Measurements from ENCODE around the gene SEMA6B. TPM values are rescaled to one million over a fixed set of nuclear protein-coding genes. Genes with fewer than 3 reads are reported as not detected.
"Not testable (repeated sequence)": the region's sequence is repeated elsewhere in the genome, so short reads cannot be mapped to it uniquely, and the experiment has no call there.

SEMA6B gene
- total and polyA plus RNA-seq, 4 experiments from 2014 or later, result 2.4 to 2.7 TPM; not detected in 2

GRCh38 chr19:4529924-4530522, 29.5 kb downstream of the SEMA6B start:
- Mint-ChIP-seq H3K4me3 (no peak overlapping the region), H3K27me3 (peaks cover 3 to 9% of the 10 kb centered on the region in 2 donors), H3K4me1 (no peaks in the 10 kb centered on the region), H3K27ac (no peak overlapping the region), H3K36me3 (no peaks in the 10 kb centered on the region), H3K9me3 (no peaks in the 10 kb centered on the region)
- intact Hi-C loops (cut with micrococcal nuclease), result no loop called here
- H3K4me3 ChIP-seq (ENCODE audit: low read length in 2 of 2), result no peak overlapping the region
- POLR2A ChIA-PET (ENCODE audit: partially characterized antibody), result no interaction called here
- CTCF ChIA-PET (ENCODE audit: partially characterized antibody), result interaction anchor here (1.5 kb wide), 1 partner anchor 265 kb away, joined by 4 read pairs; no protein-coding TSS in a partner anchor
- no peaks in the 10 kb centered on the region for H3K9me3 ChIP-seq (ENCODE audit: control insufficient read depth in 1 of 2, low read length in 2 of 2)
- H3K4me1 ChIP-seq (ENCODE audit: insufficient read depth, low read length), result no peaks in the 10 kb centered on the region
- no peaks in the 10 kb centered on the region for H3K36me3 ChIP-seq (ENCODE audit: insufficient read depth, low read length)
- DNase-seq, result no peak
- no peaks in the 10 kb centered on the region for H3K27me3 ChIP-seq (ENCODE audit: insufficient read depth, low read length)
- no peak overlapping the region for H3K27ac ChIP-seq (ENCODE audit: low read depth, low read length)

GRCh38 chr19:4528843-4529242, 30.6 kb downstream of the SEMA6B start:
- no peaks in the 10 kb centered on the region for H3K36me3 ChIP-seq (ENCODE audit: insufficient read depth, low read length)
- ChIA-PET CTCF (ENCODE audit: partially characterized antibody) (interaction anchor here (1.5 kb wide), 1 partner anchor 264 kb away, joined by 4 read pairs; no protein-coding TSS in a partner anchor), POLR2A (ENCODE audit: partially characterized antibody) (no interaction called here)
- no peaks in the 10 kb centered on the region for H3K9me3 Mint-ChIP-seq
- no peak overlapping the region for H3K27ac ChIP-seq (ENCODE audit: low read depth, low read length)
- no peaks in the 10 kb centered on the region for H3K36me3 Mint-ChIP-seq
- no peaks in the 10 kb centered on the region for H3K27me3 ChIP-seq (ENCODE audit: insufficient read depth, low read length)
- H3K27me3 Mint-ChIP-seq, result peaks cover 4 to 6% of the 10 kb centered on the region in 2 donors
- DNase-seq, result no peak
- no peak overlapping the region for H3K27ac Mint-ChIP-seq
- H3K4me3 ChIP-seq (ENCODE audit: low read length in 2 of 2), result no peak overlapping the region
- no peaks in the 10 kb centered on the region for H3K4me1 Mint-ChIP-seq
- H3K9me3 ChIP-seq (ENCODE audit: control insufficient read depth in 1 of 2, low read length in 2 of 2), result no peaks in the 10 kb centered on the region
- intact Hi-C loops (cut with micrococcal nuclease), result no loop called here
- H3K4me3 Mint-ChIP-seq, result no peak overlapping the region
- no peaks in the 10 kb centered on the region for H3K4me1 ChIP-seq (ENCODE audit: insufficient read depth, low read length)

GRCh38 chr19:4527377-4527776, 32.1 kb downstream of the SEMA6B start:
- H3K4me3 Mint-ChIP-seq; H3K4me1 ChIP-seq (ENCODE audit: insufficient read depth, low read length); H3K27me3 ChIP-seq (ENCODE audit: insufficient read depth, low read length); intact Hi-C loops (cut with micrococcal nuclease); H3K36me3 Mint-ChIP-seq; H3K9me3 ChIP-seq (ENCODE audit: control insufficient read depth in 1 of 2, low read length in 2 of 2); H3K36me3 ChIP-seq (ENCODE audit: insufficient read depth, low read length); DNase-seq; H3K27ac ChIP-seq (ENCODE audit: low read depth, low read length); H3K4me1 Mint-ChIP-seq; H3K9me3 Mint-ChIP-seq; POLR2A ChIA-PET (ENCODE audit: partially characterized antibody); H3K4me3 ChIP-seq (ENCODE audit: low read length in 2 of 2); H3K27ac Mint-ChIP-seq; H3K27me3 Mint-ChIP-seq: not testable (repeated sequence)
- CTCF ChIA-PET (ENCODE audit: partially characterized antibody), result interaction anchor here (1.4 kb wide), 1 partner anchor 18 kb away, joined by 3 read pairs; no protein-coding TSS in a partner anchor

GRCh38 chr19:4525563-4526002, 33.9 kb downstream of the SEMA6B start:
- peaks cover 0 to 2% (median 0%) of the 10 kb centered on the region in 8 donors for H3K9me3 Mint-ChIP-seq
- Histone ChIP-seq H3K36me3 (ENCODE audit: insufficient read depth, low read length) (no peaks in the 10 kb centered on the region), H3K27me3 (ENCODE audit: insufficient read depth, low read length) (no peaks in the 10 kb centered on the region), H3K27ac (ENCODE audit: low read depth, low read length) (no peak overlapping the region), H3K9me3 (ENCODE audit: control insufficient read depth in 1 of 2, low read length in 2 of 2) (no peaks in the 10 kb centered on the region), H3K4me1 (ENCODE audit: insufficient read depth, low read length) (no peaks in the 10 kb centered on the region), H3K4me3 (ENCODE audit: low read length in 2 of 2) (no peak overlapping the region)
- H3K4me1 Mint-ChIP-seq, result no peaks in the 10 kb centered on the region
- POLR2A ChIA-PET (ENCODE audit: partially characterized antibody), result interaction anchor here (1.5 kb wide), 1 partner anchor 54 kb away, joined by 5 read pairs; no protein-coding TSS in a partner anchor
- H3K27ac Mint-ChIP-seq, result no peak overlapping the region
- no peaks in the 10 kb centered on the region for H3K36me3 Mint-ChIP-seq
- peaks cover 4 to 10% of the 10 kb centered on the region in 2 donors for H3K27me3 Mint-ChIP-seq
- no peak overlapping the region for H3K4me3 Mint-ChIP-seq
- intact Hi-C loops (cut with micrococcal nuclease), result no loop called here
- CTCF ChIA-PET (ENCODE audit: partially characterized antibody), result interaction anchor here (0.8 to 2.8 kb wide), 8 partner anchors 10 to 293 kb away, joined by 3 to 19 read pairs (median 4); partner anchors contain the start of gene PLIN5
- DNase-seq, result no peak

- Mint-ChIP-seq H3K36me3 (no peaks in the 10 kb centered on the region), H3K9me3 (peaks cover 0 to 2% (median 0%) of the 10 kb centered on the region in 8 donors), H3K4me1 (no peaks in the 10 kb centered on the region), H3K27ac (no peak overlapping the region), H3K27me3 (peaks cover 5 to 10% of the 10 kb centered on the region in 2 donors), H3K4me3 (no peak overlapping the region)
- CTCF ChIA-PET (ENCODE audit: partially characterized antibody), result interaction anchor here (0.6 to 2.8 kb wide), 9 partner anchors 10 to 312 kb away, joined by 3 to 19 read pairs (median 4); partner anchors contain the start of gene PLIN5
- POLR2A ChIA-PET (ENCODE audit: partially characterized antibody), result interaction anchor here (1.5 kb wide), 1 partner anchor 54 kb away, joined by 5 read pairs; no protein-coding TSS in a partner anchor
- H3K27me3 ChIP-seq (ENCODE audit: insufficient read depth, low read length), result no peaks in the 10 kb centered on the region
- no peak overlapping the region for H3K27ac ChIP-seq (ENCODE audit: low read depth, low read length)
- no peaks in the 10 kb centered on the region for H3K36me3 ChIP-seq (ENCODE audit: insufficient read depth, low read length)
- DNase-seq, result peak; percentile 42 to 63 (median 50)
- H3K4me1 ChIP-seq (ENCODE audit: insufficient read depth, low read length), result no peaks in the 10 kb centered on the region
- H3K9me3 ChIP-seq (ENCODE audit: control insufficient read depth in 1 of 2, low read length in 2 of 2), result no peaks in the 10 kb centered on the region
- intact Hi-C loops (cut with micrococcal nuclease), result no loop called here
- no peak overlapping the region for H3K4me3 ChIP-seq (ENCODE audit: low read length in 2 of 2)
These were observed 34.5 kb downstream of the SEMA6B start for GRCh38 chr19:4524808-4525562.

- Histone ChIP-seq H3K4me1 (ENCODE audit: insufficient read depth, low read length) (no peaks in the 10 kb centered on the region), H3K4me3 (ENCODE audit: low read length in 2 of 2) (no peak overlapping the region), H3K27ac (ENCODE audit: low read depth, low read length) (no peak overlapping the region), H3K9me3 (ENCODE audit: control insufficient read depth in 1 of 2, low read length in 2 of 2) (no peaks in the 10 kb centered on the region), H3K36me3 (ENCODE audit: insufficient read depth, low read length) (no peaks in the 10 kb centered on the region), H3K27me3 (ENCODE audit: insufficient read depth, low read length) (no peaks in the 10 kb centered on the region)
- ChIA-PET POLR2A (ENCODE audit: partially characterized antibody) (no interaction called here), CTCF (ENCODE audit: partially characterized antibody) (interaction anchor here (0.8 to 1.3 kb wide), 4 partner anchors 11 to 112 kb away, joined by 3 to 4 read pairs (median 4); partner anchors contain the start of gene PLIN5)
- Mint-ChIP-seq H3K27me3 (peaks cover 7 to 10% of the 10 kb centered on the region in 2 donors), H3K4me1 (no peaks in the 10 kb centered on the region), H3K9me3 (peaks cover 0 to 2% (median 0%) of the 10 kb centered on the region in 8 donors), H3K36me3 (no peaks in the 10 kb centered on the region), H3K4me3 (no peak overlapping the region), H3K27ac (peak overlapping the region in 1 of 7 donors; percentile 29)
- intact Hi-C loops (cut with micrococcal nuclease), result no loop called here
- peak in 1 of 5 donors; percentile 10 for DNase-seq
These were observed 36.0 kb downstream of the SEMA6B start for GRCh38 chr19:4523306-4524110.
